ENCODE results near the gene NXPH1.

NXPH1 gene

DNA sequence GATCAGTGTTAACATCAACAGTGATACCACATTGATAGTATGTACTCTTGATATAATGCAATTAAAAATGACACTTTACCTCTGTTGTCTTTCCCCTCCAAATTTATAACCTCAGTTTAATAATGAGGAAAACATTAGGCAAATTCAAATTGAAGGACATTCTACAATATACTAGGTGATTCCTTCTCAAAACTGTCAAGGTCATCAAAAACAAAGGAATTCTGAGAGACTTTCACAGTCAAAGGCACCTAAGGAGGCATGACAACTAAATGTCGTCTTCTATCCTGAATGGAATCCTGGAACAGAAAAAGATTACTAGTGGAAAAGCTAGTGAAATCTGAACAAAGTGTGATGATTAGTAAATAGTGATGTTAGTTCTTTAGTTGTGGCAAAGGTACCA, 22.3 kb upstream of the NXPH1 start:
- Histone ChIP-seq H3K27me3 (ENCODE audit: insufficient read depth, low read length) (no peaks in the 10 kb centered on the region), H3K4me3 (ENCODE audit: low read depth, low read length) (no peak overlapping the region), H3K79me2 (ENCODE audit: control insufficient read depth, insufficient read depth, low read length, unreplicated experiment) (no peaks in the 10 kb centered on the region), H2AFZ (ENCODE audit: low read length, unreplicated experiment) (no peak overlapping the region), H3K36me3 (ENCODE audit: insufficient read depth, low read length) (no peaks in the 10 kb centered on the region), H3K27ac (ENCODE audit: low read depth, low read length) (no peak overlapping the region), H3K4me1 (ENCODE audit: control insufficient read depth, insufficient read depth, low read length, unreplicated experiment) (no peaks in the 10 kb centered on the region)

DNA sequence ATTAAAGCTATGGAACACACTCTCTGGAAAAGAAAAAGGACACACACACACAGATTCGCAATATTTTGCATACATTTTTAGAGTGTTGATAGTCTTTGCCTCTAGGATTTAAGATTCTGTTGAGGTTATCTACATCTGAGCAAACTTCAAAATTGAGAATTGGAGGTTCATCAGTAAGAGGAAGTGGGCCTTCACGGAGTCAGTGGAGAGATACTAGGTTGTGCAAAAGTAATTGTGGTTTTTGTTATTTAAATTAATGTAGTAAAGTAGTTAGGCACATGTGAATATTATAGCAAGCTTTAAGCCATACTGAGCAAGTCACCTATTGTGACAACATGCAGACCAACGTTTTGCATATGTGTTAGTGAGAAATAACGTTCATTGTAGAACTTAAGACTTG, 19.8 kb upstream of the NXPH1 start:
- Histone ChIP-seq H3K4me3 (ENCODE audit: low read depth, low read length) (no peak overlapping the region), H3K27ac (ENCODE audit: low read depth, low read length) (no peak overlapping the region), H3K36me3 (ENCODE audit: insufficient read depth, low read length) (no peaks in the 10 kb centered on the region), H3K79me2 (ENCODE audit: control insufficient read depth, insufficient read depth, low read length, unreplicated experiment) (no peaks in the 10 kb centered on the region), H3K27me3 (ENCODE audit: insufficient read depth, low read length) (no peaks in the 10 kb centered on the region), H3K4me1 (ENCODE audit: control insufficient read depth, insufficient read depth, low read length, unreplicated experiment) (no peaks in the 10 kb centered on the region), H2AFZ (ENCODE audit: low read length, unreplicated experiment) (no peak overlapping the region)

GRCh38 chr7:8418629-8419245, 14.7 kb upstream of the NXPH1 start:
- Histone ChIP-seq H3K4me3 (ENCODE audit: low read depth, low read length) (no peak overlapping the region), H3K27ac (ENCODE audit: low read depth, low read length) (no peak overlapping the region), H3K79me2 (ENCODE audit: control insufficient read depth, insufficient read depth, low read length, unreplicated experiment) (no peaks in the 10 kb centered on the region), H3K4me1 (ENCODE audit: control insufficient read depth, insufficient read depth, low read length, unreplicated experiment) (no peaks in the 10 kb centered on the region), H2AFZ (ENCODE audit: low read length, unreplicated experiment) (no peak overlapping the region), H3K36me3 (ENCODE audit: insufficient read depth, low read length) (no peaks in the 10 kb centered on the region), H3K27me3 (ENCODE audit: insufficient read depth, low read length) (no peaks in the 10 kb centered on the region)

- no peaks in the 10 kb centered on the region for H3K4me1 ChIP-seq (ENCODE audit: control insufficient read depth, insufficient read depth, low read length, unreplicated experiment)
- H3K4me3 ChIP-seq (ENCODE audit: low read depth, low read length) = no peak overlapping the region
- H3K36me3 ChIP-seq (ENCODE audit: insufficient read depth, low read length) = no peaks in the 10 kb centered on the region
- no peaks in the 10 kb centered on the region for H3K27me3 ChIP-seq (ENCODE audit: insufficient read depth, low read length)
- no peaks in the 10 kb centered on the region for H3K79me2 ChIP-seq (ENCODE audit: control insufficient read depth, insufficient read depth, low read length, unreplicated experiment)
- H2AFZ ChIP-seq (ENCODE audit: low read length, unreplicated experiment) = no peak overlapping the region
- no peak overlapping the region for H3K27ac ChIP-seq (ENCODE audit: low read depth, low read length)
Observed at GRCh38 chr7:8422177-8422576, 11.2 kb upstream of the NXPH1 start.

DNA sequence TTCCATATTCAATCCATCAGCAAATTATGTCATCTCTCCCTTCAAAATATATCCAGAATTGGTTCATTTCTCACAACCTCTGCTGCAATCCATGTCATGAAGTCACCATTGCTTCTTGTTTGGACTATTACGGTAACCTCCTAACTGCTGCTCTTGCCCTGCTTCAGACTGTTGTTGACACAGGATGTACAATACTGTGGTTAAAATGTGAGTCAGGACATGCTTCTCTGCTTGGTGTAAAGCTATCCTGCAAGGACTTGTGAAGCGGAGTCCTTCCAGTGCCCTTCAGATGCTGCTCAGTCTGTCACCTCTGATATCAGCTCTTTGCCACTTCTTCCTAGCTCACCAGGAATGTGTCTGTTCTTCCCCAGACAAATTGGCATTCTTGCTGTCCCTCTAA, 10.4 kb upstream of the NXPH1 start:
- Histone ChIP-seq H3K27ac (ENCODE audit: low read depth, low read length) (no peak overlapping the region), H2AFZ (ENCODE audit: low read length, unreplicated experiment) (no peak overlapping the region), H3K4me1 (ENCODE audit: control insufficient read depth, insufficient read depth, low read length, unreplicated experiment) (no peaks in the 10 kb centered on the region), H3K36me3 (ENCODE audit: insufficient read depth, low read length) (no peaks in the 10 kb centered on the region), H3K4me3 (ENCODE audit: low read depth, low read length) (no peak overlapping the region), H3K27me3 (ENCODE audit: insufficient read depth, low read length) (no peaks in the 10 kb centered on the region), H3K79me2 (ENCODE audit: control insufficient read depth, insufficient read depth, low read length, unreplicated experiment) (no peaks in the 10 kb centered on the region)

- H3K36me3 ChIP-seq (ENCODE audit: insufficient read depth, low read length) = no peaks in the 10 kb centered on the region
- no peaks in the 10 kb centered on the region for H3K4me1 ChIP-seq (ENCODE audit: control insufficient read depth, insufficient read depth, low read length, unreplicated experiment)
- H3K27ac ChIP-seq (ENCODE audit: low read depth, low read length) = no peak overlapping the region
- no peaks in the 10 kb centered on the region for H3K79me2 ChIP-seq (ENCODE audit: control insufficient read depth, insufficient read depth, low read length, unreplicated experiment)
- no peak overlapping the region for H3K4me3 ChIP-seq (ENCODE audit: low read depth, low read length)
- H2AFZ ChIP-seq (ENCODE audit: low read length, unreplicated experiment) = no peak overlapping the region
- no peaks in the 10 kb centered on the region for H3K27me3 ChIP-seq (ENCODE audit: insufficient read depth, low read length)
Observed at GRCh38 chr7:8425223-8425622, 8.2 kb upstream of the NXPH1 start.

- Histone ChIP-seq H3K27me3 (ENCODE audit: insufficient read depth, low read length) (peaks cover 42% of the 10 kb centered on the region), H3K4me1 (ENCODE audit: control insufficient read depth, insufficient read depth, low read length, unreplicated experiment) (no peaks in the 10 kb centered on the region), H3K4me3 (ENCODE audit: low read depth, low read length) (no peak overlapping the region), H3K79me2 (ENCODE audit: control insufficient read depth, insufficient read depth, low read length, unreplicated experiment) (no peaks in the 10 kb centered on the region), H3K36me3 (ENCODE audit: insufficient read depth, low read length) (no peaks in the 10 kb centered on the region), H2AFZ (ENCODE audit: low read length, unreplicated experiment) (no peak overlapping the region), H3K27ac (ENCODE audit: low read depth, low read length) (no peak overlapping the region)
Observed at GRCh38 chr7:8430643-8431042, 2.8 kb upstream of the NXPH1 start.

GRCh38 chr7:8434290-8435002, 1.0 kb downstream of the NXPH1 start:
- H3K27me3 ChIP-seq (ENCODE audit: insufficient read depth, low read length) = peaks cover 79% of the 10 kb centered on the region
- no peaks in the 10 kb centered on the region for H3K36me3 ChIP-seq (ENCODE audit: insufficient read depth, low read length)
- no peak overlapping the region for H3K27ac ChIP-seq (ENCODE audit: low read depth, low read length)
- H3K4me1 ChIP-seq (ENCODE audit: control insufficient read depth, insufficient read depth, low read length, unreplicated experiment) = no peaks in the 10 kb centered on the region
- H3K4me3 ChIP-seq (ENCODE audit: low read depth, low read length) = no peak overlapping the region
- no peak overlapping the region for H2AFZ ChIP-seq (ENCODE audit: low read length, unreplicated experiment)
- H3K79me2 ChIP-seq (ENCODE audit: control insufficient read depth, insufficient read depth, low read length, unreplicated experiment) = no peaks in the 10 kb centered on the region

DNA sequence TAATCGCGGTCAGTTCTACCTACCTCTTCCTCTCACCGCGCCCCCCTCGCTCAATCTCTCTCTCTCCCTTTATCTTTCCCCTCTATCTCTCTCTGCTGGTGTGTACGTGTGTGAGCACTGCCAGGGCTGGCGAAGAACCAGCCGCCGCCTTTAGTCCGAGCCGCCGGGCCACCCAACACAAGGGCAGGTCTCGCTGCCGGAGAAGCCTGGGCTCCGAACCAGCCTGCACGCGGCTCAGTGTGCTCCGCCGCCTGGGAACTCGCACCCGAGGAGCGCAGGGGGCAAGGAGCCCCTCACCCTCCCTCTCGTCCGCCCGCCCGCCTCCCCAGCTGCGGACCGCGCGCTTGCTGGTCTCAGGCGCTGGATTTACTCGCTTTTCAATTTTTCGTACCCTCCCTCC, 1.7 kb downstream of the NXPH1 start:
- no peak overlapping the region for H2AFZ ChIP-seq (ENCODE audit: low read length, unreplicated experiment)
- no peaks in the 10 kb centered on the region for H3K4me1 ChIP-seq (ENCODE audit: control insufficient read depth, insufficient read depth, low read length, unreplicated experiment)
- H3K27me3 ChIP-seq (ENCODE audit: insufficient read depth, low read length) = peaks cover 81% of the 10 kb centered on the region
- H3K79me2 ChIP-seq (ENCODE audit: control insufficient read depth, insufficient read depth, low read length, unreplicated experiment) = no peaks in the 10 kb centered on the region
- no peak overlapping the region for H3K4me3 ChIP-seq (ENCODE audit: low read depth, low read length)
- no peaks in the 10 kb centered on the region for H3K36me3 ChIP-seq (ENCODE audit: insufficient read depth, low read length)
- no peak overlapping the region for H3K27ac ChIP-seq (ENCODE audit: low read depth, low read length)

- no peaks in the 10 kb centered on the region for H3K4me1 ChIP-seq (ENCODE audit: control insufficient read depth, insufficient read depth, low read length, unreplicated experiment)
- no peaks in the 10 kb centered on the region for H3K79me2 ChIP-seq (ENCODE audit: control insufficient read depth, insufficient read depth, low read length, unreplicated experiment)
- H3K27me3 ChIP-seq (ENCODE audit: insufficient read depth, low read length) = peaks cover 88% of the 10 kb centered on the region
- no peak overlapping the region for H2AFZ ChIP-seq (ENCODE audit: low read length, unreplicated experiment)
- H3K27ac ChIP-seq (ENCODE audit: low read depth, low read length) = no peak overlapping the region
- no peak overlapping the region for H3K4me3 ChIP-seq (ENCODE audit: low read depth, low read length)
- no peaks in the 10 kb centered on the region for H3K36me3 ChIP-seq (ENCODE audit: insufficient read depth, low read length)
Observed at GRCh38 chr7:8435590-8436545, 2.5 kb downstream of the NXPH1 start.

All from ACC112 (cell line).